Osteoblast (primary cell): Measurements from ENCODE around the gene HK3. TPM values are rescaled to one million over a fixed set of nuclear protein-coding genes. Genes with fewer than 3 reads are reported as not detected.
A peak's percentile ranks its signal among the peaks of the same experiment; 100 is the strongest.

Experiments used
- DNase-seq: peaks from one replicate; pipeline ENCODE4 v3.0.0; 2011; ENCODE audit warnings: low spot score, mixed read lengths; ENCODE audit not compliant: insufficient read length; ENCODE audit errors: missing footprints
- H2AFZ ChIP-seq: 2 replicates; pipeline ENCODE4 v1.6.0; 2011; ENCODE audit warnings: mild to moderate bottlenecking, low read length
- H3K27ac ChIP-seq: 2 replicates; pipeline ENCODE4 v1.5.1; 2011; ENCODE audit warnings: mild to moderate bottlenecking, low read depth, low read length, moderate library complexity
- H3K27me3 ChIP-seq: 2 replicates; pipeline ENCODE4 v1.6.0; 2012; ENCODE audit warnings: mild to moderate bottlenecking, control low read depth, inconsistent platforms, low read length, moderate library complexity; ENCODE audit not compliant: insufficient read depth
- H3K36me3 ChIP-seq: 2 replicates; pipeline ENCODE4 v1.5.1; 2011; ENCODE audit warnings: mild to moderate bottlenecking, low read length, control low read depth, moderate library complexity; ENCODE audit not compliant: insufficient read depth
- H3K4me1 ChIP-seq: 2 replicates; pipeline ENCODE4 v1.5.1; 2011; ENCODE audit warnings: mild to moderate bottlenecking, low read length, control low read depth, moderate library complexity; ENCODE audit not compliant: insufficient read depth
- H3K4me2 ChIP-seq: 2 replicates; pipeline ENCODE4 v1.6.0; 2011; ENCODE audit warnings: mild to moderate bottlenecking, low read length; ENCODE audit not compliant: insufficient read depth
- H3K4me3 ChIP-seq: fragments of 200-600 bp; sonication (generic); 3 replicates; pipeline ENCODE4 v1.5.1; 2012; ENCODE audit warnings: mild to moderate bottlenecking, low read length, inconsistent platforms; ENCODE audit not compliant: insufficient read depth
- H3K79me2 ChIP-seq: 2 replicates; pipeline ENCODE4 v1.6.0; 2012; ENCODE audit warnings: mild to moderate bottlenecking, low read length, control low read depth, inconsistent platforms; ENCODE audit not compliant: insufficient read depth
- H3K9me3 ChIP-seq: 2 replicates; pipeline ENCODE4 v1.5.1; 2011; ENCODE audit warnings: low read depth, low read length, control low read depth
- H4K20me1 ChIP-seq: 2 replicates; pipeline ENCODE4 v1.6.0; 2012; ENCODE audit warnings: mild to moderate bottlenecking, low read length, control low read depth; ENCODE audit not compliant: insufficient read depth
- CTCF ChIP-seq: IDR thresholded peaks from 2 replicates; pipeline ENCODE4 v1.5.1; 2011; ENCODE audit warnings: mild to moderate bottlenecking, low read depth, low read length, moderate library complexity; ENCODE audit errors: extremely low read depth
- total RNA-seq: library from RNA; depleted of rRNA; stranded (reverse); fragments of >200 nt; gene quantifications from 2 replicates; pipeline ENCODE4 v1.2.3, GENCODE V29; 2012

Gene HK3
- total RNA-seq, 1 donor = 1.8 TPM

GRCh38 chr5:176884571-176884890 lies 14.6 kb downstream of the HK3 start:
- TF ChIP-seq CTCF = no peak
- peak; percentile 74 for DNase-seq

GRCh38 chr5:176883700-176884570 lies 15.2 kb downstream of the HK3 start:
- H3K79me2 ChIP-seq = no peaks in the 10 kb centered on the region
- H3K4me2 ChIP-seq = no peak overlapping the region
- no peaks in the 10 kb centered on the region for H3K27me3 ChIP-seq
- no peak for TF ChIP-seq CTCF
- DNase-seq = peak; percentile 74
- no peaks in the 10 kb centered on the region for H3K4me1 ChIP-seq
- H4K20me1 ChIP-seq = no peaks in the 10 kb centered on the region
- no peak overlapping the region for H2AFZ ChIP-seq
- H3K36me3 ChIP-seq = no peaks in the 10 kb centered on the region
- H3K27ac ChIP-seq = no peak overlapping the region
- H3K4me3 ChIP-seq = no peak overlapping the region
- H3K9me3 ChIP-seq = no peaks in the 10 kb centered on the region

More at GRCh38 chr5:176884571-176884890, 14.6 kb downstream of the HK3 start:
- H3K36me3 ChIP-seq = no peaks in the 10 kb centered on the region
- H3K4me2 ChIP-seq = no peak overlapping the region
- H3K79me2 ChIP-seq = no peaks in the 10 kb centered on the region
- H3K4me1 ChIP-seq = no peaks in the 10 kb centered on the region
- H3K9me3 ChIP-seq = no peaks in the 10 kb centered on the region
- H3K4me3 ChIP-seq = no peak overlapping the region
- H3K27ac ChIP-seq = no peak overlapping the region
- no peaks in the 10 kb centered on the region for H3K27me3 ChIP-seq
- H2AFZ ChIP-seq = no peak overlapping the region
- no peaks in the 10 kb centered on the region for H4K20me1 ChIP-seq

GRCh38 chr5:176882567-176882903 lies 16.6 kb downstream of the HK3 start:
- no peak for TF ChIP-seq CTCF
- Histone ChIP-seq H3K36me3 (no peaks in the 10 kb centered on the region), H2AFZ (no peak overlapping the region), H3K9me3 (no peaks in the 10 kb centered on the region), H3K27ac (no peak overlapping the region), H3K4me3 (no peak overlapping the region), H4K20me1 (no peaks in the 10 kb centered on the region), H3K4me2 (no peak overlapping the region), H3K4me1 (no peaks in the 10 kb centered on the region), H3K27me3 (no peaks in the 10 kb centered on the region), H3K79me2 (no peaks in the 10 kb centered on the region)
- DNase-seq = peak; percentile 88

GRCh38 chr5:176881816-176882566 lies 17.2 kb downstream of the HK3 start:
- H3K4me3 ChIP-seq = no peak overlapping the region
- H4K20me1 ChIP-seq = no peaks in the 10 kb centered on the region
- no peaks in the 10 kb centered on the region for H3K4me1 ChIP-seq
- no peaks in the 10 kb centered on the region for H3K27me3 ChIP-seq
- no peaks in the 10 kb centered on the region for H3K79me2 ChIP-seq
- no peak overlapping the region for H3K27ac ChIP-seq
- no peak overlapping the region for H3K4me2 ChIP-seq
- no peaks in the 10 kb centered on the region for H3K36me3 ChIP-seq
- no peak overlapping the region for H2AFZ ChIP-seq
- H3K9me3 ChIP-seq = no peaks in the 10 kb centered on the region
- DNase-seq = peak; percentile 65
- no peak for TF ChIP-seq CTCF
